Measurements from ENCODE around the gene HMGXB3. TPM values are rescaled to one million over a fixed set of nuclear protein-coding genes. Genes with fewer than 3 reads are reported as not detected.

HMGXB3 gene
- total RNA-seq, 6 experiments from 2014 or later = 7.7 to 28.3 (median 12.2) TPM

- TF ChIP-seq CTCF (IDR thresholded peaks at IDR 0.05) (no peak), POLR2A (IDR thresholded peaks at IDR 0.05) (no peak)
- no peaks in the 10 kb centered on the region for H3K36me3 ChIP-seq
- H3K4me1 ChIP-seq = no peaks in the 10 kb centered on the region
- peak overlapping the region in 2 of 3 donors; percentile 23 to 38 for H3K4me3 ChIP-seq
- no peaks in the 10 kb centered on the region for H3K27me3 ChIP-seq
- no peaks in the 10 kb centered on the region for H3K9me3 ChIP-seq
- DNase-seq = no peak
- intact Hi-C loops (cut with DNase I) = no loop called here
- H3K27ac ChIP-seq = peak overlapping the region in 1 of 3 donors; percentile 24
- ATAC-seq = no peak
- 66% methylated on average over 6 of the region's 7 CpGs for WGBS (ENCODE audit: insufficient coverage, low coverage, low lambda C conversion rate, missing lambda C conversion rate)
Observed at GRCh38 chr5:150085191-150085912, 84.8 kb downstream of the HMGXB3 start.

- Histone ChIP-seq H3K4me3 (peak within 1 kb of the TSS in 2 of 3 donors; percentile 23 to 38), H3K27me3 (no peaks in the 10 kb centered on the region), H3K36me3 (no peaks in the 10 kb centered on the region), H3K27ac (peak within 1 kb of the TSS in 2 of 3 donors; percentile 24 to 54), H3K9me3 (no peaks in the 10 kb centered on the region), H3K4me1 (no peaks in the 10 kb centered on the region)
- WGBS (ENCODE audit: insufficient coverage, low coverage, low lambda C conversion rate, missing lambda C conversion rate) = 73% methylated on average over 8 of the region's 9 CpGs
- intact Hi-C loops (cut with DNase I) = no loop called here
- ATAC-seq (peak; percentile 9 to 39 (median 27)), DNase-seq (no peak)
- TF ChIP-seq POLR2A (IDR thresholded peaks at IDR 0.05) = peak; percentile 21
- no peak for TF ChIP-seq CTCF (IDR thresholded peaks at IDR 0.05)
Observed at GRCh38 chr5:150085950-150086715, 85.6 kb downstream of the HMGXB3 start, which contains the start of gene CSF1R. CSF1R (minus strand) TSS chr5:150086554; CDS start chr5:150086427, 127 bp downstream.

- WGBS (ENCODE audit: insufficient coverage, low coverage, low lambda C conversion rate, missing lambda C conversion rate) = 83% methylated on average over 3 of the region's 3 CpGs
Observed at GRCh38 chr5:150092159-150092787, 91.7 kb downstream of the HMGXB3 start.

GRCh38 chr5:150097152-150097551, 96.6 kb downstream of the HMGXB3 start:
- no peak for ATAC-seq
- intact Hi-C loops (cut with DNase I) = no loop called here

More at GRCh38 chr5:150092159-150092787, 91.7 kb downstream of the HMGXB3 start:
- Histone ChIP-seq H3K9me3 (no peaks in the 10 kb centered on the region), H3K27me3 (no peaks in the 10 kb centered on the region), H3K27ac (no peak overlapping the region), H3K4me1 (no peaks in the 10 kb centered on the region), H3K36me3 (no peaks in the 10 kb centered on the region), H3K4me3 (no peak overlapping the region)
- TF ChIP-seq POLR2A (IDR thresholded peaks at IDR 0.05) (no peak), CTCF (IDR thresholded peaks at IDR 0.05) (no peak)
- intact Hi-C loops (cut with DNase I) = no loop called here
- ATAC-seq (no peak), DNase-seq (no peak)

More at GRCh38 chr5:150097152-150097551, 96.6 kb downstream of the HMGXB3 start:
- Histone ChIP-seq H3K27ac (no peak overlapping the region), H3K36me3 (no peaks in the 10 kb centered on the region), H3K4me3 (no peak overlapping the region), H3K27me3 (no peaks in the 10 kb centered on the region), H3K9me3 (no peaks in the 10 kb centered on the region), H3K4me1 (no peaks in the 10 kb centered on the region)
- DNase-seq = no peak
- TF ChIP-seq POLR2A (IDR thresholded peaks at IDR 0.05) (no peak), CTCF (IDR thresholded peaks at IDR 0.05) (no peak)
